AG04450 (cell line): ENCODE measurements around the gene TEN1. TPM values are rescaled to one million over a fixed set of nuclear protein-coding genes. Genes with fewer than 3 reads are reported as not detected.

ENCODE experiments used
- CTCF ChIA-PET: fragments of 300-600, 350-600 bp; formaldehyde crosslinking; extraction: SDS; loops from one replicate; lab custom pipeline; 2022; ENCODE audit warnings: antibody characterized with exemption, inconsistent platforms; lab: Charles Lee
- POLR2A ChIA-PET: fragments of 350-600 bp; formaldehyde crosslinking; extraction: SDS; loops from one replicate; lab custom pipeline; 2021; ENCODE audit warnings: antibody characterized with exemption, inconsistent platforms; lab: Yijun Ruan, JAX
- DNase-seq: peaks from one replicate; pipeline ENCODE4 v3.0.0-alpha.2; 2011; ENCODE audit warnings: low read depth, low spot score
- H3K27ac ChIP-seq: one replicate; pipeline ENCODE4 v1.5.1; 2012; ENCODE audit warnings: low read depth, low read length, control low read depth
- H3K27me3 ChIP-seq: one replicate; pipeline ENCODE4 v1.6.0; 2012; ENCODE audit warnings: low read length; ENCODE audit not compliant: control insufficient read depth, insufficient read depth
- H3K4me3 ChIP-seq: 2 replicates; pipeline ENCODE4 v1.5.1; 2011; ENCODE audit warnings: mild to moderate bottlenecking, low read depth, low read length, control low read depth
- H3K9me3 ChIP-seq: 2 replicates; pipeline ENCODE4 v1.5.1; 2012; ENCODE audit warnings: low read length; ENCODE audit not compliant: control insufficient read depth, insufficient read depth
- polyA plus RNA-seq: library from polyadenylated mRNA; depleted of rRNA; stranded (reverse); fragments of >200 nt; gene quantifications from 2 replicates; pipeline ENCODE4 v1.2.3, GENCODE V29; 2011
- TF ChIP-seq, protein P1 (sequence below): IDR thresholded peaks from 2 replicates; pipeline ENCODE4 v1.5.1; 2011; ENCODE audit warnings: low read depth, low read length, control low read depth, inconsistent platforms

TEN1 gene
- polyA plus RNA-seq, 1 experiment: 9.1 TPM

DNA sequence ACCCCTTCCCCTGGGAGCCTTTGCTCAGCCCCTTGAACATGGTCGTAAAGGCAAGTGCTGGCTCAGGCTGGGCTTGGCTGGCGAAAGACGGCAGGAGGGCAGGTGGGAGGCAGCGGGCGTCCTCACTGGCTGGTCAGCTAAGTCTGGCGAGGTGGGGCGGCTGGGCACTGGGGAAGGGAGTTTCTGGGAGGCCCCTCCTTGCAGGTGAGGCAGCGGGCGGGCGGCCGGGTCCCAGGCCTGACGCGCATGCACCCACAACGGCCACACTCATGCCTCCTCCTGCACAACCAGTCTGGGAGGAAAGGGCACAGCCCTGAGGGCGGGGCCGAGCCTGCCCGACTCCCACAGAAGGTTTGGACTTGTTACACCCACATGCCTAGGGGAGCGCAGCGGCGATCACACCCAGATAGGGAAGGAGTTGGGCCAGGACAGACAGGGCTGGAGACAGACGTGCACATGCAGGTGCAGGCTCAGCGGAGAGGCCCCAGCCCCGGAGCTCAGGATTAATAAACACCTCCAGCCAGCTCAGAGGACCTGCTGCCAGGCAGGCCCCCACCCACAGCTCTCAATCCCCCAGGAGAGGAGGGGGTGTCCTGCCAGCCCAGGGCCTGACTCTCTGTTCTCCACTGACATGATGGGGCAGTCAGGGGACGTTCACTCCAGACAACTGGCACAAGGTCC lies 48.3 kb downstream of the TEN1 start, which contains the start of gene EVPL:
Gene EVPL, minus strand, starts transcription at position 148 of the 681 bp plus-strand sequence. Its CDS starts 108 bp downstream, at position 40.
- ChIA-PET CTCF (no interaction called here), POLR2A (no interaction called here)
- no peak for DNase-seq

DNA sequence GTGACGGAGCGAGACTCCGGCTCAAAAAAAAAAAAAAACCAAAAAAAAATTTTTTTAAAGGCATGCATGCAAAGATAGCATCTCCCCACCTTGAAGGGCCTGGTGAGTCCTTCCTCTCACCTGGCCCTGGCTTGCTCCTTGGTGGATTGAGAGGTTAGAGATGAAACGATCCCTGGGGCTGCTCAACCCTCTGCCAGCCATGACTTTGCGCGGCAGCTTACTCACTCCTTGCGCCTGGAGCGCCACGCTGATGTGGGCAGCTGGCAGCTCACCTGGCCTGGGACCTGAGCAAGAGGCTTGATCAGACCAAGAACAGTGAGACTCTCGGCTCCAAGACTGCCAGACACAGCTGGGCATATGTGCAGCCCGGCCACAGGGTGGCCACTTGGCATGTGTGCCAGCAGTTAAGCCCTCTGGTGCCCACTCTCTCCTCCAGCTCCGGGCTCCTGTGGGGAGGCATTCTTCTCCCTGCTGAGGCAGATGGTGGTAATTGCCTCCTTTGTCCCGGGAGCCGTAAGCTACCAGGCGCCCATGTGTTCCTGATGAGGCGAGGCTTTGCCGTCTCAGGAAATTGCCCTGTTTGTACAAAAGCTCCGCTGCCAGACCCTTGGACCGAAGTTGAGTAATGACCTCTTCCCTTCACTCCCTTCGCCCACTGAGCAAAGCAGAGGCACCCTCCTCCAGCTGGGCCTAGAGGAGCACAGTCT lies 53.2 kb downstream of the TEN1 start:
- TF ChIP-seq, protein P1, sequence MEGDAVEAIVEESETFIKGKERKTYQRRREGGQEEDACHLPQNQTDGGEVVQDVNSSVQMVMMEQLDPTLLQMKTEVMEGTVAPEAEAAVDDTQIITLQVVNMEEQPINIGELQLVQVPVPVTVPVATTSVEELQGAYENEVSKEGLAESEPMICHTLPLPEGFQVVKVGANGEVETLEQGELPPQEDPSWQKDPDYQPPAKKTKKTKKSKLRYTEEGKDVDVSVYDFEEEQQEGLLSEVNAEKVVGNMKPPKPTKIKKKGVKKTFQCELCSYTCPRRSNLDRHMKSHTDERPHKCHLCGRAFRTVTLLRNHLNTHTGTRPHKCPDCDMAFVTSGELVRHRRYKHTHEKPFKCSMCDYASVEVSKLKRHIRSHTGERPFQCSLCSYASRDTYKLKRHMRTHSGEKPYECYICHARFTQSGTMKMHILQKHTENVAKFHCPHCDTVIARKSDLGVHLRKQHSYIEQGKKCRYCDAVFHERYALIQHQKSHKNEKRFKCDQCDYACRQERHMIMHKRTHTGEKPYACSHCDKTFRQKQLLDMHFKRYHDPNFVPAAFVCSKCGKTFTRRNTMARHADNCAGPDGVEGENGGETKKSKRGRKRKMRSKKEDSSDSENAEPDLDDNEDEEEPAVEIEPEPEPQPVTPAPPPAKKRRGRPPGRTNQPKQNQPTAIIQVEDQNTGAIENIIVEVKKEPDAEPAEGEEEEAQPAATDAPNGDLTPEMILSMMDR: no peak
- CTCF ChIA-PET: interaction anchor here (1.7 kb wide), 1 partner anchor 18 kb away, joined by 8 read pairs; no protein-coding TSS in a partner anchor
- no peaks in the 10 kb centered on the region for H3K27me3 ChIP-seq
- no peak overlapping the region for H3K4me3 ChIP-seq
- H3K27ac ChIP-seq: no peak overlapping the region
- peaks cover 6% of the 10 kb centered on the region; the same call in 1 of the 2 replicates for H3K9me3 ChIP-seq
- no peak for DNase-seq
- POLR2A ChIA-PET: interaction anchor here (0.8 kb wide), 1 partner anchor 14 kb away, joined by 5 read pairs; no protein-coding TSS in a partner anchor

More for the DNA sequence above, 48.3 kb downstream of the TEN1 start, which contains the start of gene EVPL:
- Histone ChIP-seq H3K4me3 (no peak within 1 kb of the TSS), H3K27me3 (peaks cover 3% of the 10 kb centered on the region), H3K9me3 (peaks cover 3% of the 10 kb centered on the region; the same call in 1 of the 2 replicates), H3K27ac (no peak within 1 kb of the TSS)
- TF ChIP-seq, protein P1: no peak

DNA sequence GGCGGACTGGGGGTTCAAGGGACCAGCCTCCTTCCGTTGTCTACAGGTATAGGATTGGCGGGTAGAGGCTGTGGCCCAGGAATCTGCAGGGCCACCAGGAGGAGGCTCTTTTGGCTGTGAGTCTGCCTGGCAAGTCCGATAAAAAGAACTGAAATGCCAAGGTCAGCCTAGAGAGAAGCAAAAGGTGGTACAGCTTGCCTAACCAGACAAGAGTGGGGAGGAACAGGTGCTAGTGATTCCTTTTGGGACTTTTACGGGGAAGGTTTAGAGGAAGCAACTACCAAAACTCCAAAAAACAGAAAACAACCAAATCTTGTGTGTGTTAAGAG lies 53.7 kb downstream of the TEN1 start:
- TF ChIP-seq, protein P1: no peak
- ChIA-PET CTCF (interaction anchor here (1.3 to 1.7 kb wide), 2 partner anchors 19 to 30 kb away, joined by 4 to 8 read pairs; no protein-coding TSS in a partner anchor), POLR2A (interaction anchor here (0.8 kb wide), 1 partner anchor 14 kb away, joined by 5 read pairs; no protein-coding TSS in a partner anchor)

DNA sequence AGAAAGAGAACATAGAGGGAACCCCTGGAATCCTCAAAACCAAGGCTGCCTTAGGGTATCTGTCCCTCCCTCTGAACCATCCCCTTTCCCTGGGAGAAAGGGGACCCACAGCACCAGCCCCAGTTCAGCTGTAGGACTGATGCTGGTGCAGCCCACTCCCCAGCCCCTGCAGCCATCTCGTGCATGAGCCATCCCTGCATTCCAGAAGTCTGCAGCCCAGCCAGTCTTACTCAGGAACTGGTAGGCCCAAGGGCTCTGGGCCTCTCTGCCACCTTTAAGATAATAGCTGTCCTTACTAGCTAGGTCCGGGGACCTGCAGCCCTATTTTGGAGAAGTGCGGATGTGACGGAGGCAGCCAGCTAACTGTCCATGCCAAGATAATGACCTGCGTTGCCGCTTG lies 54.1 kb downstream of the TEN1 start:
- Histone ChIP-seq H3K9me3 (peaks cover 6% of the 10 kb centered on the region; the same call in 1 of the 2 replicates), H3K4me3 (no peak overlapping the region), H3K27ac (no peak overlapping the region), H3K27me3 (no peaks in the 10 kb centered on the region)
- no peak for DNase-seq
- POLR2A ChIA-PET: interaction anchor here (0.7 kb wide), 1 partner anchor 351 kb away, joined by 4 read pairs; no protein-coding TSS in a partner anchor
- CTCF ChIA-PET: interaction anchor here (1.3 kb wide), 1 partner anchor 31 kb away, joined by 4 read pairs; no protein-coding TSS in a partner anchor
- TF ChIP-seq, protein P1: no peak

More for the DNA sequence above, 53.7 kb downstream of the TEN1 start:
- H3K27ac ChIP-seq: no peak overlapping the region
- H3K9me3 ChIP-seq: peaks cover 6% of the 10 kb centered on the region; the same call in 1 of the 2 replicates
- DNase-seq: no peak
- no peaks in the 10 kb centered on the region for H3K27me3 ChIP-seq
- no peak overlapping the region for H3K4me3 ChIP-seq
